ENCODE results near the gene SKP2. TPM values are rescaled to one million over a fixed set of nuclear protein-coding genes. Genes with fewer than 3 reads are reported as not detected.
A peak's percentile ranks its signal among the peaks of the same experiment; 100 is the strongest.

The SKP2 gene
- total and polyA plus RNA-seq, 3 experiments from 2014 or later: 15.6 to 56.4 (median 52.8) TPM

DNA sequence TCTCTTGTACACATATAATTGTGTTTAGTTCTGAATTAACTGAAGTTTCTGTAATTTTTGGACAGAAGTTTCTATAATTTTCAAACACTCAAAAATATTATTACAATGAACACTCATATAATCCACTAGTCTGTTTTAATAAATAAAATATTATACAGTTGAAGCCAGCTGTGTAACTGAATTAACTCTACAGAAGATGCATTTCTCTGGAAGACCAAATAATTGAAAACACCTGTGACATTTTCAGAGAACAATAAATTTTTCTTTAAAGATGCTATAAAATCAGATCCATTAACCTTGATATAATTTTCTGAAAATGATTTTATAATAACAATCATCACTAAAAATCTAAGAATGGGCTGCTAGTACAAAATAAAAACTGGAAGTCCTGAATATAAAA lies 75.1 kb downstream of the SKP2 start:
- no peaks in the 10 kb centered on the region for H3K9me3 Mint-ChIP-seq
- H3K36me3 Mint-ChIP-seq: peaks cover 1 to 15% (median 4%) of the 10 kb centered on the region in 3 donors
- no peak for DNase-seq
- no peaks in the 10 kb centered on the region for H3K27me3 Mint-ChIP-seq
- Histone ChIP-seq H3K27ac (ENCODE audit: low read depth, low read length) (no peak overlapping the region), H3K4me3 (ENCODE audit: low read length) (no peak overlapping the region), H3K36me3 (ENCODE audit: insufficient read depth, low read length) (peaks cover 7% of the 10 kb centered on the region), H3K9me3 (ENCODE audit: low read length) (no peaks in the 10 kb centered on the region), H3K27me3 (ENCODE audit: insufficient read depth, low read length, poor library complexity, severe bottlenecking) (no peaks in the 10 kb centered on the region), H3K4me1 (ENCODE audit: insufficient read depth, low read length) (no peaks in the 10 kb centered on the region)
- H3K4me1 Mint-ChIP-seq: peaks cover 5 to 9% (median 7%) of the 10 kb centered on the region in 3 donors
- ChIA-PET POLR2A (no interaction called here), CTCF (interaction anchor here (3.5 kb wide), 1 partner anchor 15 kb away, joined by 17 read pairs; the partner anchor contains the start of gene NADK2)
- no peak overlapping the region for H3K27ac Mint-ChIP-seq
- no peak overlapping the region for H3K4me3 Mint-ChIP-seq

GRCh38 chr5:36228505-36228904 lies 76.6 kb downstream of the SKP2 start:
- peaks cover 7% of the 10 kb centered on the region for H3K36me3 ChIP-seq (ENCODE audit: insufficient read depth, low read length)
- Mint-ChIP-seq H3K36me3 (peaks cover 1 to 15% (median 4%) of the 10 kb centered on the region in 3 donors), H3K27ac (no peak overlapping the region), H3K27me3 (no peaks in the 10 kb centered on the region), H3K4me1 (peaks cover 7 to 18% (median 13%) of the 10 kb centered on the region in 3 donors), H3K9me3 (no peaks in the 10 kb centered on the region), H3K4me3 (no peak overlapping the region)
- POLR2A ChIA-PET: no interaction called here
- DNase-seq: no peak
- no peaks in the 10 kb centered on the region for H3K9me3 ChIP-seq (ENCODE audit: low read length)
- CTCF ChIA-PET: interaction anchor here (0.9 to 3.5 kb wide), 2 partner anchors 11 to 13 kb away, joined by 3 to 17 read pairs; partner anchors contain the start of gene NADK2
- no peak overlapping the region for H3K4me3 ChIP-seq (ENCODE audit: low read length)
- no peaks in the 10 kb centered on the region for H3K27me3 ChIP-seq (ENCODE audit: insufficient read depth, low read length, poor library complexity, severe bottlenecking)
- H3K27ac ChIP-seq (ENCODE audit: low read depth, low read length): no peak overlapping the region
- H3K4me1 ChIP-seq (ENCODE audit: insufficient read depth, low read length): no peaks in the 10 kb centered on the region

GRCh38 chr5:36230151-36230790 lies 78.4 kb downstream of the SKP2 start:
- DNase-seq: no peak
- H3K36me3 Mint-ChIP-seq: peaks cover 1 to 9% (median 4%) of the 10 kb centered on the region in 3 donors
- no peaks in the 10 kb centered on the region for H3K27me3 Mint-ChIP-seq
- Histone ChIP-seq H3K36me3 (ENCODE audit: insufficient read depth, low read length) (peaks cover 5% of the 10 kb centered on the region), H3K4me1 (ENCODE audit: insufficient read depth, low read length) (no peaks in the 10 kb centered on the region), H3K4me3 (ENCODE audit: low read length) (no peak overlapping the region), H3K27ac (ENCODE audit: low read depth, low read length) (no peak overlapping the region), H3K9me3 (ENCODE audit: low read length) (no peaks in the 10 kb centered on the region), H3K27me3 (ENCODE audit: insufficient read depth, low read length, poor library complexity, severe bottlenecking) (no peaks in the 10 kb centered on the region)
- H3K4me3 Mint-ChIP-seq: no peak overlapping the region
- H3K4me1 Mint-ChIP-seq: peaks cover 7 to 18% (median 13%) of the 10 kb centered on the region in 3 donors
- CTCF ChIA-PET: interaction anchor here (3.5 kb wide), 1 partner anchor 11 kb away, joined by 17 read pairs; the partner anchor contains the start of gene NADK2
- peak overlapping the region in 1 of 8 donors; percentile 23 for H3K27ac Mint-ChIP-seq
- H3K9me3 Mint-ChIP-seq: no peaks in the 10 kb centered on the region
- POLR2A ChIA-PET: no interaction called here

DNA sequence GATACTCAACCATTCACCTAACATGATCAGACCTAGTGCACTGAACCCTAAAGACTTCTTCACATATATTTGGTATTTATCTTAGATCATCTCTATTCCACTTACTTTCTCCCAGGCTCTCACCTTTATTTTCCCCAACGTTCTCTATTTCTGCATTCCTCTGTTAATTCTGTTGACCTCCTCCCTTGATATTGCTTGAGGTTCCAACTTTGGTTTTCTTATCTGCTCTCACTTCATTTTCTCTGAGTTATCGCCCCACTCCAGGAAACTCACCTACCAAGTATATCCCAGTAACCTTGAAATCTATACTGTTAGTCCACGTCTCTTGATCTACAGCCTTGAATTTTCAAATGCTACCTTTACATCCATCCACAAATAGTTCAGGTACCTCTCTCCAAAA lies 80.6 kb downstream of the SKP2 start:
- H3K4me3 Mint-ChIP-seq: no peak overlapping the region
- no peaks in the 10 kb centered on the region for H3K36me3 Mint-ChIP-seq
- no peak overlapping the region for H3K27ac ChIP-seq (ENCODE audit: low read depth, low read length)
- DNase-seq: no peak
- no peaks in the 10 kb centered on the region for H3K27me3 ChIP-seq (ENCODE audit: insufficient read depth, low read length, poor library complexity, severe bottlenecking)
- H3K27me3 Mint-ChIP-seq: no peaks in the 10 kb centered on the region
- POLR2A ChIA-PET: no interaction called here
- no peaks in the 10 kb centered on the region for H3K36me3 ChIP-seq (ENCODE audit: insufficient read depth, low read length)
- CTCF ChIA-PET: interaction anchor here (1.3 kb wide), 1 partner anchor 9 kb away, joined by 6 read pairs; the partner anchor contains the start of gene NADK2
- no peak overlapping the region for H3K4me3 ChIP-seq (ENCODE audit: low read length)
- peak overlapping the region in 1 of 8 donors; percentile 49 for H3K27ac Mint-ChIP-seq
- H3K4me1 ChIP-seq (ENCODE audit: insufficient read depth, low read length): no peaks in the 10 kb centered on the region
- H3K9me3 ChIP-seq (ENCODE audit: low read length): no peaks in the 10 kb centered on the region
- H3K9me3 Mint-ChIP-seq: no peaks in the 10 kb centered on the region
- H3K4me1 Mint-ChIP-seq: peaks cover 12 to 31% (median 25%) of the 10 kb centered on the region in 3 donors

Other genes starting within 250 kb of the SKP2 start
- gene CAPSL, start 213.5 kb upstream of the SKP2 start, total RNA-seq: under 1 TPM; 0.40 to 0.59 TPM
- gene CAPSL, start 213.5 kb upstream of the SKP2 start, polyA plus RNA-seq: not detected
- not detected for gene UGT3A1, start 160.7 kb upstream of the SKP2 start, total RNA-seq
- gene UGT3A1, start 160.7 kb upstream of the SKP2 start, polyA plus RNA-seq: not detected
- gene UGT3A2, start 85.2 kb upstream of the SKP2 start, total RNA-seq: not detected
- 1.1 TPM for gene UGT3A2, start 85.2 kb upstream of the SKP2 start, polyA plus RNA-seq
- gene LMBRD2, start 224 bp upstream of the SKP2 start, total RNA-seq: 10 to 100 TPM in 1 of 2 experiments, 1 to 10 TPM in 1; 9.3 to 11.4 TPM
- gene LMBRD2, start 224 bp upstream of the SKP2 start, polyA plus RNA-seq: 5.8 TPM
- 10 to 100 TPM; 22.7 to 24.3 TPM for gene NADK2, start 89.8 kb downstream of the SKP2 start, total RNA-seq
- 7.9 TPM for gene NADK2, start 89.8 kb downstream of the SKP2 start, polyA plus RNA-seq
- gene RANBP3L, start 149.8 kb downstream of the SKP2 start, total RNA-seq: not detected
- gene RANBP3L, start 149.8 kb downstream of the SKP2 start, polyA plus RNA-seq: not detected